NCI-H2227 treated with DMSO at 0.1 percent for 48 hours (cell line): ENCODE measurements around the gene RGS9.
"Not testable (repeated sequence)": the region's sequence is repeated elsewhere in the genome, so short reads cannot be mapped to it uniquely, and the experiment has no call there.

Experiments
- DNase-seq: peaks from one replicate; lab custom pipeline; 2025; lab: John Stamatoyannopoulos, UW

The RGS9 gene

DNA sequence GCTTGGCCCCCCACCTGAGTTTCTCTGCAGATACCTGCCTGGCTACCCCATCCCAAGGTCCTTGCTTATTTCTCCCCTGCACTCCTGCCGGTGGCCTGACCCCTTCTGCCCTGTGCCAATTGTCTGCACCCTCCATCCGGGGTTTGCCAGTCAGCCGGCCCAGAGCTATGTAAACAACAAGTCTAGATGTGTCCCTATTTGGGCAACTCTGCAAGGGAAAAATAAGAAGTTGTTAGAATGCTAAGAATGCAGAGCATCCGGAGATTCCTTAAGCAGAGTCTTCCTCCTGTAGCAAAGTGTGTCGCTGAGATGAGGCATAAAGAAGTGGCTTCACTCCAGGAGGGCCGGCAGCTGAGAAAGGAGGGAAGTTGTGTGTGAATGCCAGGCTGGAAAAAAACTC lies 46.6 kb downstream of the RGS9 start:
- no peak for DNase-seq

DNA sequence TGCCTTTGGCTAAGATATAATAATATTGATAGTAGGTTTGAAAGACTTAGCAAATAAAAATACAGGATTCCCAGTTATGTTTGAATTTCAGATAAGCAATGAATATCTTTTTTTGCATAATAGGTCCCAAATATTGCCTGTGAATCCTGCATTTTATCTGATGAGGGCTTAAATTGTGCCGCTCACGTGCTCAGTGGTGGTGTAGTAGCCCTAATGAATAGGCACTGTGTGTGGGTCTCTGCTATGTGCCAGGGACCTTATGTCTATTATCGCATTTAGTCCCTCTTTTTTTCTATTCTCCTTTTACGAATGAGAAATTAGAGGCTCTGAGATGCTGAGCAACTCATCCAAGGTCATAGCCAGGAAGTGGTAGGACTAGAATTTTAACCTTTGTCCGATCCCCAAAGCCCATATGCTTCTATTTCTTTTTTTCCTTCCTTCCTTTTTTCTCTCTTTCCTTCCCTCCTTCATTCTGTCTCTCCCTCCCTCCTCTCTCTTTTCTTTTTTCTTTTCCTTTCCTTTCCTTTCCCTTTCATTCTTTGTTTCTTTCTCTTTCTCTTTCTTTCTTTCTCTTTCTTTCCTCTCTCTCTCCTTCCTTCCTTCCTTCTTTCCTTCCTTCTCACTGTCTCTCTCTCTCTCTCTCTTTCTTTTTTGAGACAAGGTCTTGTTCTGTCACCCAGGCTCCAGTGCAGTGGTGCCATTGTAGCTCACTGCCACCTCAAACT lies 47.2 kb downstream of the RGS9 start:
- DNase-seq = no peak

DNA sequence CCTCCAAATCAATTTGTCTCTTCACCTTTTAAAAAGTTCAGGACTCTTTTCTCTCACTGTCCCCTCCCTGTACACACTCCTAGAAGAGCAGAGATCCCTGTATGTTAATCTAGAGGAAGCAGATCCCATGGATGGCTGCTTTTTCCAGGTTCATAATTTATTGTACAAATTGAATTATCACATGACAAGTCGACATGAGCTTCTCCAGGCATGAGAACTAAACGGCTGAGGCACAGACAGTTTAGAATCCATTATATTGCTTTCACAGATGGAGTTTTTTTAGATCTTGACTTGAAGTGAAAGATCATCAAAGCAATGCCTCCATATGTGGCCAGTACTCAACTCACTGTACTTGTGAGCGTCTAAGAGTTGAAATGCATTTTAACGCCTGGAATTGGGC lies 47.9 kb downstream of the RGS9 start:
- no peak for DNase-seq

DNA sequence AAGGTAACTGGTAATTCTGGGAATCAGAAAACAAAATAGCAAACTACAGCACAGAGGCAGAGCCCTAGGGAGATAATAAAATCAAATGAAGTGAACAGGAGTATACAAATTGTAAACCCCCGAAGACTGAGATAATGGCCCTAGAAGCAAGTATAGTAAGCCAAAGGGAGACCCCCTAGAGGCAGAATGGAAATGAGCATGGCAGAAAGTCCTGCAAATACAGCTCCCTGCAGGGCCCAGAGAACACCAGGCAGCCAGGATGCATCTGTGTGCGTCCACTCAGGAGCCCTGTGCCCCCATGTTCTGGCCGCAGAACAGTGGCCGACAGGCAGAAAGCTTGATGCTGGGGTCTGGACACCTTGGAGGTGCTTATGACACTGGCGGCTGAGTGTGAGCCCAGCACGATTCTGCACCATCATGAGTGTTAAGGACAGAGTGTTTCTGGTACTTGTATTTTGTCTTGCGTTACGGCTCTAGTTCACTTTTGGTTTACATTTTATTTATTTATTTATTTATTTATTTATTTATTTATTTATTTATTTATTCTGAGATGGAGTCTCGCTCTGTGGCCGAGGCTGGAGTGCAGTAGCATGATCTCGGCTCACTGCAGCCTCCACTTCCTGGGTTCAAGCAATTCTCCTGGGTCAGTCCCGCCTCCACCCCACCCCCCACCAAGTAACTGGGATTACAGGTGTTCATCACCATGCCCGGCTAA lies 48.7 kb downstream of the RGS9 start:
- no peak for DNase-seq

DNA sequence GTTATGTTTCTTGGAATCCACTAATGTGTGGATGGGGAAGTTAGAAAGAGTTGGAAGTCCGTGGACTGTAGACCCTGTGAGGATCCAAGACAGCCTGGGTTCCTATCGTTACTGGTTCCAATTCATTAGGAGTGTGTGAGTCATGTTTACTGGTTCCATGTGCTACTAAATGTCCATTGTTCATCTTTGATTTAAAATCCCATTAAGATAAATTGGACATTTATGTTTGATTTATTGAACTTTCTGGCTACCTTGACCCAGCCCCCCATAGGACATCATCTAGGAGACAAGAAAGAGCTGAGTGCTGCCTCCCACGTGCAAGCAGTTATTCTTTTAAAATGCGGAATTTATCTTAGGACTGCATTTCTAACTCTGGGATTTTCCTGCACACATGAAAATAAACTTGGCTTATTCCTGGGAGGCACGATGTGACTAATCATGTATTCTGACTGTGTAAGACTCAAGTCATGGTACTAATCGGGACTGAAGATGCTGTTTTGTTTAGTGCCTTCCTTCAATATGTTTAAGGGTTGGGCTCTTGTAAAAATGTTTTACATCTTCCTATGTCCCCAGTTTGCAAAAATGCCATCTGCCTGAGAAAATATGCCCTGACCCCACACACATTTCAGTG lies 53.4 kb downstream of the RGS9 start:
- DNase-seq = no peak

DNA sequence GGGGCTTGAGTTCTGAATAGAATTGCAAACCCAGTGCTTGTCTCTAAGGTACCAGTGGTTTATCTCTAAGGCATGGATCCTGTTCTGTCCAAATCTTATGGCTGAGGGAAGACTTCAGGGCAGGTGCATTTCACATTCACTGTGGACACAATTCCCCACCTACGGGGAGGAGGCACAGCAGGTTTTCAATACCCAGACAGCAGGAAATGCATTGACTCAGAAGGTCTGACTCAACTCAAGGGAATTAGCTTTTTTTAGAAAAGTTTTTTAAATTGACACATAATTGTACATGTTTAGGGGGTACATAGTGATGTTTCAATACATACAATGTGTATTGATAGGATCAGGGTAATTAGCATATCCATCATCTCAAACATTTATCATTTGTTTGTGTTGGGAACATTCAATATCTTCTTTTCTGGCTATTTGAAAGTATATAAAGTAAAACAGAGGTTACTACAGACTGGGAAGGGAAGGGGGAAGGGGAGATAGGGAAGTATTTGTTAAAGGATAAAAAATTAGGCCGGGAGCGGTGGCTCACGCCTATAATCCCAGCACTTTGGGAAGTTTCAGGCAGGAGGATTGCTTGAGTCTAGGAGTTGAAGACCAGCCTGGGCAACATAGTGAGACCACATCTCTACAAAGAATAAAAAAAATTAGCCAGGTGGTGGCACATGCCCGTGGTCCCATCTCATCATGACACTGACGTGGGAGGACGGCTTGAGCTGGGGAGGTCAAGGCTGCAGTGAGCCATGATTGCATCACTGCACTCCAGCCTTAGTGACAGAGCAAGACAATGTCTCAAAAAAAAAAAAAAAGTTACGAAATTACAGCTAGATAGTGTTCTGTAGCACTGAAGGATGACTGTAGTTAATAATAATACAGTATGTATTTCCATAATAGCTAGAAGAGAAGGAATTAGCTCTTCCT lies 54.9 kb downstream of the RGS9 start:
- DNase-seq = no peak

DNA sequence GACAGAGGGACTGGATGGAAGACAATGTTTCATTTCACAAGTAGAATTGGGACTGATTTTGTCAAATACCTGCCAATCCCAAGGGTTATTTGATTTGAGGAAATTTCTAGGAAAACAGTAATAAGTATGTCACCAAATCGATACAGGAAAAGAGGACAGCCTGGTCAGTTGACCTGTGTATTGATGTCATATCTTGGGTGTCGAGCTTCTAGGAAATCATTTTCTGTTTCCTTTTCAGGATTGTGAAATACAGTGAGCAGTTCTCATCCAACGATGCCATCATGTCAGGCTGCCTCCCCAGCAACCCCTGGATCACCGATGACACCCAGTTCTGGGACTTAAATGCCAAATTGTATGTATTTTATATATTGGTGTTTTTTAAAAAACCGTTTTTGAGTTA lies 56.1 kb downstream of the RGS9 start:
- no peak for DNase-seq

DNA sequence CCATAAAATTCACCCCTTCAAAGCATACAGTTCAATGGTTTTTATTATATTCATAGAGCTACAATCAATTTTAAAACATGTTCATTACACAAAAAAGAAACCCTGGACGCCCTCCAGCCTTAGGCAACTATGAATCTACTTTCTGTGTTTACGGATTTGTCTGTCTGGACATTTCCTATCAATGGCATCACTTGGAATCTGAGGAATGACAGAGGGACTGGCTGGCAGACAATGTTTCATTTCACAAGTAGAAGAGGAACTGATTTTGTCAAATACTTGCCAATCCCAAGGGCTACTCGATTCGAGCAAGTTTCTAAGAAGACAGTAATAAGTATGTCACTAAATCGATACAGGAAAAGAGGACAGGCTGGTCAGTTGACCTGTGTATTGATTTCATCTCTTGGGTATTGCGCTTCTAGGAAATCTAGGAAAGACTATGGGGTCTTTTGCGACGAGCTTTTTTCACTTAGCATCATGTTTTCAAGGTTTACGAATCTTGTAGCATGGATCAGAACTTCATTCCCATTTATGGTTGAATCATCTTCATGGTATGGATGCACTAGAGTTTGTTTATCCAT lies 56.6 kb downstream of the RGS9 start:
- DNase-seq = no peak

DNA sequence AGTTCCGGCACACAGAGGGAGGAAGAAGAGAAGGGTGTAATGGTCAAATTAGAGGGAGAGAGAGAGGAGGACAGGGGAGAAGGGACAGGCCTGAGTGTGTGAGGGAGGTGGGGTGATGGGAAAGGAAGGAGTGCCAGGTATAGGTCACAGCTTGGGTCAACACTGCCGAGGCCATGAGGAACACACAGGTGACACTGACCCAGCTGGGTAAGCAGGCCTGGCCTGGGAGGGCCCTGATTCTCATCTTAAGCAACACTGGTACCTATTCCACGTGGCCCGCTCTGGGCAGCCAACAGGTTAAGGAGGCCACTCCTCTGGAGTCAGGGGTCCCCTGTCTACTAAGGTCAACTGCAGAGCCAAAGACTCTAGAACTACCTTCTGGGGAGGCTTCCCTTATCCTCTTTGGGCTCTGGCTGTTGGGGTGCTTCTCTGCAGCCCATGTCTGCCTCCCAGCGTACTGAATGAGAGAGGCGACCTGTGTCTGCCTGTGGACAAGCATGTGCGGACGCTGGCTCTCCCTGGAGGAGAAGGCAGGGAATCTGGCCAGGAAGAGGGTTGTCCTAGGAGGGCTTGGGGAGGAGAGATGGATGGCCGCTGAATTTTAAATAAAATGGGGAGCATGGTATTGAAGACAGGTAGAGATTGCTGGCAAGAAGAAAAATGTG lies 57.6 kb downstream of the RGS9 start:
- no peak for DNase-seq

DNA sequence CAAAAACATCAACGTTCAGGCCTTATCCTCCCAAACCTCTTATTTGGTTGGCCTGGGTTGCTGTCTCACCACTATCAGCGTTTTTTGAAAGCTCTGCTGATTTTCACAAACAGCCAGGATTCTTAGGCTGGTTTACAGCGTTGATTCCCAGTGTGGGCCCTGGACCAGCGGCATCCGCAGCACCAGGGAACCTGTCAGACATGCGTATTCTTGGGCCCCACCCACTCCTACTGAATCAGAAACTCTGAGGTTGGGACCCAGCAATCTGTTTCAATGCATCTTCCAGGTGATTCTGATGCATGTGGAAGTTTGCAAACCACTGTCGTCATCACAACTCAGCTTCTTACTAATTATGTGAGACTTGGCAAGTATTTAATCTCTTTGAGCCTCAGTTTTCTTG lies 58.5 kb downstream of the RGS9 start:
- no peak for DNase-seq

DNA sequence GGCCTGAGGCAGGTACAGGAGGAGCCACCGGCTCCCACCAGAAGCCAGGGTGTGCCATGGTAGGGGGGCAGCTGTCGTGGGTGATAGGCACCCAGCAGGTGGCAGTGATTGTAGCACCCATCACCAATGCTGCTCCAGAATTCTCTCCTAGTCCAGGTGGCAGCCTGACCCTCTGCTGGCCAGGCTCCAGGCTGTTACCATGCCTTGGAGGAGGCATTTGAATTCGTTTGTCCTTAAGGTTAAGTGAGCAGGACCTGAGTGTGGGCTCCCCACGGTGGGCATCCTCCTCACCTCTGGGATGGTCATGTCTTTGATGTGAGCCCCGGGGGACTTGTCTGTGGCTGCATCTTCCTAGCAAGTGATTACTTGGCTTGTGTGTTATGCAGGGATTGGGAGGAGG lies 59.4 kb downstream of the RGS9 start:
- DNase-seq = no peak

DNA sequence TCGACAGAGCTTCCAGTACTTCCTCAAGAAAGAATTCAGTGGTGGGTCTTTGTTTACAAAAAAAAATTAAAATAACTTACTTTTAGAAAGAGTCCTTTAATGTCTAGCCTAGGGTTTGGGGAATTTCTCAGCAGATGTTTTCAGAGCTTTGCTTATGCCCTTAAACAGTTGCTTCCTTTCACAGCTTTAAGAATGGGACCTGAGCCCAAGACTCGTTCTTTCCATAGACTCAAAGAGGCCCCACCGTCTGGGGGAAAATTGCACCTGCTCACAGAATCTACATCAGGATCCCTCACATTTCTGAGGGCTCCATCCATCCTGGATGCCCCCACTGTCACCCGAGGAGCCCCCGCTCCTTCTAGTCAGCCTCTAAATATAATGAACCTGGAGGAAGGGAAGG lies 60.0 kb downstream of the RGS9 start:
- no peak for DNase-seq

DNA sequence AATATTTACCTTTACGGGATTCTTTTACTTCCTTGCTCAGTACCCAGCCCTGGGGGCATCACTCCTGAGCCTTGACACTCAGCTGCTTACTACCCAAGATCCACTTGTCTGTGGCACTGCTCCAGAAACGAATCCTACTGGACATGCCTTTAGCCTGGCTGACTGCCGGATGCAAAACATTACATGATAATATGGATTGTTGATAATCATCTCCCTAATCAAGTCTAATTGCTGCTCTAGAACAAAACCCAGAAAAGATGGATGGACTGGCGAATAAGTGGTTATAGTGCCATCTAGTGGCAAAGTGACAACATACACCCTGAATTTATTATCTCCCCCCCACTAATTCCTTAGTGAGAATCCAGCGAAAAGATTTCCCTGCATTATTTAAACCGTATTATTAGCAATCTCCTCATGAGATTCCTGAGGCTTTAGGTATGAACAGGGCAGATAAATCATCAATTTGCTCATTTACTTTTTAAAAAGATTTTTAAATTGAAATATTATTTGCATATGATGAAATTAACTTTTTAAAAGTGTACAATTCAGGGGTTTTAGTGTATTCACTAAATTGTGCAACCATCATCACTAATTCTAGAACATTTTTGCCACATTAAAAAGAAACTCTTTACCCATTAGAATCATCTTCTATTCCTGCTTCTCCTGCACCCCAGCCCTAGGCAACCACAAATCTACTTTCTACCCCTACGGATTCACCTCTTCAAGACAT lies 61.6 kb downstream of the RGS9 start:
- peak; percentile 66 for DNase-seq

DNA sequence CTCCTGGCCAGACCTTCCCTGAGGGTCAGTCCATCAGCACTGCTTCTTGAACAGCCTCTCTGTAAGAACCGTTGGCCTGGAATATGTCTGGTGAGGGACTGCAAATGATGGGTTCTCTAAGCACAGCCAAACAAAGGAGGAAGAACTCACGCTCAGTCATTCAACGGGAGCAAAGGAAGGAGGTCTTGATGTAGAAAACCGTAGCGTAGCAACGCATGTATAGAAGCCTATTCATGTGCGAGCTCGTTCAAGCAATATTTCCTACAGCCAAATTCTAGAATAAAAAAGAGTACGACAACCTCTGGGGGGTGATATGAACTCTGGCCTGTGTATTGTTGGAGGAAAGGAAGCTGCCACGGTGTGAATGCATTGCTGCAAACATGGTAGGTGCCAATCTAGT lies 64.2 kb downstream of the RGS9 start:
- no peak for DNase-seq

DNA sequence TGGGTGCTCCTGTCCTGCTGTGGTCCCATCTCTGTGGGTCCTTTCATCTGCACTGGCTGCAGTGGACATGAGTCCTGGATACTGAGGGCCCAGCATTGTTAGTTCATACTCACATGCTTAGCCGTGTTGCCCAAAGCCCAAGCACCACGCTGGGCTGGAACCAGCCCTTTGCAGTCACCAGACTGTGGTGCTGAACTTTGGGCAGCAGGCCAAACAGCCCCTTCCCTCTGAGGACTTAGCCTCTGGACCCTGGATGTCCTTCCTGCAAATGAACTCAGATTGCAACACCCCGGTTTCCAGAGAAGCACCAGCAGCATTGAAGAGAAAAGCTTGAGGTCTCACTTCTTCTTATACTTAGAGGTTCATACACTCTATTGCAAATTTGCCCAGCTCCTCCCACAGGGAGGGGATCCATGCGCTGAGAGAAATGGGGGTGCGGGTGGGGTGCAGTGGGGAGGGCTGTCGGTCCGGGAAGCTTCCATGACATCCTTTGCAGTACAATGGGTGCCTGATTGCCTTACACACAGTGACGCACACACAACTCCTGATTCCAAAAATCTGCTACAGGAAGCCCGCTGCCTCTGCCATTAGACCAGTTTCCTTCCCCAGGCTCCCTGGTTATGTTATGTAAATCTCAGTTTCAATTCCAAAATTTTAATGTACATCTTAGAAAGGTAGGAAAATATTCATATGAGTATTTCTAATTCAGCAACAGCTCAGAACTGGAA lies 65.8 kb downstream of the RGS9 start:
- DNase-seq = no peak

DNA sequence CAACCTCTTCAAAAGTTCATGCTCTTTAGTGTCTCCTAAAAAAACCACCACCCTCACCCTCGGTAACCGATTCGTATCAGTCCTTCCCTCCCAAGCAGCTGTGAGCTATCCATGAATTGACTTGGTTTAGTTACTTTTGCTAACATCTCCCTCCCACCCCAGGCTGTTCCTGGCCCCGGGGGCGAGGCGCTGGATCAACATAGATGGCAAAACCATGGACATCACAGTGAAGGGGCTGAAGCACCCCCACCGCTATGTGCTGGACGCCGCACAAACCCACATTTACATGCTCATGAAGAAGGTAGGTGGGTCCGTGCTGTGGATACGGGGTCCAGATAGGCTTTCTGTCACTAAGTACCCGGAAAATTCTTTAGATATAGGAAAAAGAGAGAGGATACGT lies 66.8 kb downstream of the RGS9 start:
- no peak for DNase-seq

DNA sequence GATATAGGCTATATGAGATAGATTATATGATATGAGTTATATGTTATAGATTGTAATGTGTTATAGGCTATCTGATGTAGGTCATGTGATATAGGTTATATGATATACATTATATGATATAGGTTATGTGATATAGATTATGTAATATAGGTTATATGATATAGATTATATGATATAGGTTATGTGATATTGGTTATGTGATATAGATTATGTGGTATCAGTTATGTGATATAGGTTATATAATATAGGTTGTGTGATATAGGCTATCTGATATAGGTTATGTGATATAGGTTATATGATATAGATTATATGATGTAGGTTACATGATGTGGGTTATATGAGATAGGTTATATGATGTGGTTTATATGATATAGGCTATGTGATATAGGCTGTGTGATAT lies 68.5 kb downstream of the RGS9 start:
- DNase-seq = no peak

DNA sequence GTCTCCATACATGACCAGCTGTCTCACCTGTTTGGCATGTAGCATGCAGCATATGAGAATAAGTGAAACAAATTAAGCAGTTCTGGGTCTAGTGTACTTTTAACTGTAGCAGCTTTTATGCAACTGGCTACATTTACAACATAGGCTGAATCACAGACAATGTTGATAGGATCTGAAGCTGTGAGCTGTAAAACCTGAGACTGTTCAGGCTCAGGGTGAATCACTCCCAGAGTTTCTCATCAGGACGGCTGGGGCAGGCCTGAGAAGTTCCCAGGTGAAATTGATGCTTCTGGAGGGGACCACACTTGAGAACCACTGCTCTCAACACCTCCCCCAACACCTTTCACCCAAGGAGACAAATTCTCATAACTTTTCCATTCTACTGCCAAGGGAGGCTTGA lies 70.3 kb downstream of the RGS9 start:
- DNase-seq = not testable (repeated sequence)

DNA sequence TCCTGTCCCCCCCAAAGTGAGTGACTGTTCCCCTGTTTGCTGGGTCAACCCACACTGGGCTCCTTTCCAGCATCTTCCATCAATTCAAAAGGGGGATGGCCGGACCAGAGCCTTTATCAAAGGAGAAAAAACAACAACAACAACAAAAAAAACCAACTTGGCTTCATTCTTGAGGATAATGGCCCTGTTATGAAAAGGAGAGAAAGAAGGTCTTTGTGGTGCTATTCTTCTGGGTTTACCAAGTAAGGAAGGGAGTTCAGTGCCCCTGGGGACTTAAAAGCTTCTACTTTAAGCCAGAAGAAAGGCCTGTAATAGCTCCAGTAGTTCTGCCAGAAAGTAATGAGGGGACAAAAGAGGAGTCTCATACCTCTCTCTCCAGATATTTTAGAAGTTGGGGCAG lies 71.5 kb downstream of the RGS9 start:
- peak; percentile 27 for DNase-seq

DNA sequence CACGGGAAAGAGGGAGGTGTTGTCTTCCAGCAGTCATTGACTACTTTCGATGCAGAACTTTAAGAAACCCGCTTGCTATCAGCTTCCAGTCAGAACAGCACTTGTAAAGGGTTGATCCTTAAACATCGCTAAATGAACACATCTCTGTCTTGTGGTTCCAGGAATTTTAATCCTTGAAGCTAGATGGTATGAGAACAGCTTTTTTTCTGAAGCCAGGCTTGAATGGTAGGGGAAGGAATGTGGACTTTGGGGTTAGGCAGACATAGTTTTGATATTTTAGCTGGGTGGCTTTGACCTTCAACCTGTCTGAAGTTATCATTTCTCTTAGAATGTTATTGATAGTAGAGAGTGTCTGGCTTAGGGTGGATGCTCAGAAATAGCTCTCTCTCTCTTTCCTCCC lies 81.1 kb downstream of the RGS9 start:
- DNase-seq = no peak
